Esophagus muscularis mucosa (tissue), 4 donors: ENCODE measurements around the gene PBX3. TPM values are rescaled to one million over a fixed set of nuclear protein-coding genes. Genes with fewer than 3 reads are reported as not detected.

Experiments
- DNase-seq: peaks from one replicate; pipeline ENCODE4 v3.0.0-alpha.2; 2017; ENCODE audit errors: extremely low spot score
- H3K27ac ChIP-seq, 4 donors: fragments of 200-600 bp; sonication (generic); replicated peaks in 1 of 4; 1 replicate in 3 of 4; 2 replicates in 1 of 4; pipeline ENCODE4 v1.5.1; 2016 to 2019; ENCODE audit warnings: mild to moderate bottlenecking in 1 of 4
- H3K27me3 ChIP-seq, 4 donors: fragments of 200-600 bp; sonication (generic); one replicate each; pipeline versions ENCODE4 v1.5.1 to v1.6.0; 2016 to 2019
- H3K36me3 ChIP-seq, 4 donors: fragments of 200-600 bp; sonication (generic); one replicate each; pipeline ENCODE4 v1.5.1; 2016 to 2019
- H3K4me1 ChIP-seq, 4 donors: fragments of 200-600 bp; sonication (generic); one replicate each; pipeline ENCODE4 v1.5.1; 2016 to 2019
- H3K4me3 ChIP-seq, 4 donors: fragments of 200-600 bp; sonication (generic); 1 replicate in 2 of 4; 2 replicates in 2 of 4; pipeline ENCODE4 v1.5.1; 2016 to 2019; ENCODE audit warnings: mild to moderate bottlenecking in 4 of 4, moderate library complexity in 1 of 4
- H3K9me3 ChIP-seq, 4 donors: fragments of 200-600 bp; sonication (generic); 1 replicate in 3 of 4; 2 replicates in 1 of 4; pipeline ENCODE4 v1.5.1; 2016 to 2019
- CTCF ChIP-seq, 3 experiments: fragments of 200-600 bp in 2 of 3; fragments of 450-650 bp in 1 of 3; sonication (generic) in 2 of 3; IDR thresholded peaks; one replicate each; pipeline ENCODE4 v1.5.1; 2017 to 2019; ENCODE audit warnings: antibody characterized with exemption in 3 of 3, mild to moderate bottlenecking in 2 of 3, moderate library complexity in 1 of 3
- EP300 ChIP-seq: sonication (generic); formaldehyde crosslinking; IDR thresholded peaks from one replicate; pipeline ENCODE4 v1.6.1; 2017; ENCODE audit warnings: antibody characterized with exemption
- POLR2A ChIP-seq: fragments of 450-650 bp; IDR thresholded peaks from one replicate; pipeline ENCODE4 v1.6.1; 2017; ENCODE audit warnings: antibody characterized with exemption, moderate library complexity, mild to moderate bottlenecking, low read depth
- POLR2AphosphoS5 ChIP-seq, 2 donors: sonication (generic); formaldehyde crosslinking; IDR thresholded peaks; one replicate each; pipeline ENCODE4 v1.6.1; 2017; ENCODE audit warnings: antibody characterized with exemption in 2 of 2
- WGBS: methylation state at CpG from one replicate; pipeline ENCODE4 v1.1.5; 2018; 5-methylcytosine and 5-hydroxymethylcytosine counted together
- intact Hi-C: fragments of 100-400 bp; cut with DNase I; formaldehyde crosslinking; loops from one replicate; pipeline ENCODE4 v1.15.1; 2023
- total RNA-seq, 4 donors: library from RNA; depleted of rRNA; stranded (reverse); fragments of >200 nt; gene quantifications; one replicate each; pipeline versions ENCODE4 v1.1.0 to v1.2.1, GENCODE V29; 2016

PBX3 gene
- total RNA-seq, 4 donors from 2014 or later, result 50.1 to 82.4 (median 54.3) TPM

GRCh38 chr9:125908136-125908535, 161.0 kb downstream of the PBX3 start:
- H3K27me3 ChIP-seq, result no peaks in the 10 kb centered on the region
- TF ChIP-seq POLR2A (no peak), CTCF (IDR thresholded peaks at IDR 0.05) (no peak), EP300 (no peak), POLR2AphosphoS5 (IDR thresholded peaks at IDR 0.05) (no peak)
- peaks cover 6 to 23% (median 17%) of the 10 kb centered on the region in 4 donors for H3K4me1 ChIP-seq
- no peaks in the 10 kb centered on the region for H3K36me3 ChIP-seq
- no peak overlapping the region for H3K27ac ChIP-seq
- no peaks in the 10 kb centered on the region for H3K9me3 ChIP-seq
- 77% methylated on average over 4 of the region's 4 CpGs for WGBS
- DNase-seq, result no peak
- intact Hi-C loops, result no loop called here
- H3K4me3 ChIP-seq, result no peak overlapping the region

GRCh38 chr9:125908966-125909365, 161.8 kb downstream of the PBX3 start:
- Histone ChIP-seq H3K27ac (no peak overlapping the region), H3K36me3 (no peaks in the 10 kb centered on the region), H3K9me3 (no peaks in the 10 kb centered on the region), H3K4me3 (no peak overlapping the region), H3K4me1 (peaks cover 6 to 23% (median 15%) of the 10 kb centered on the region in 4 donors), H3K27me3 (no peaks in the 10 kb centered on the region)
- no peak for DNase-seq
- TF ChIP-seq POLR2AphosphoS5 (IDR thresholded peaks at IDR 0.05) (no peak), CTCF (IDR thresholded peaks at IDR 0.05) (no peak), EP300 (no peak), POLR2A (no peak)
- 96% methylated on average over 2 of the region's 2 CpGs for WGBS
- intact Hi-C loops, result no loop called here

- no peaks in the 10 kb centered on the region for H3K27me3 ChIP-seq
- no peak overlapping the region for H3K27ac ChIP-seq
- H3K9me3 ChIP-seq, result no peaks in the 10 kb centered on the region
- peaks cover 6 to 21% (median 11%) of the 10 kb centered on the region in 4 donors for H3K4me1 ChIP-seq
- WGBS, result 89% methylated on average over 4 of the region's 4 CpGs
- intact Hi-C loops, result no loop called here
- H3K4me3 ChIP-seq, result no peak overlapping the region
- H3K36me3 ChIP-seq, result no peaks in the 10 kb centered on the region
- TF ChIP-seq POLR2AphosphoS5 (IDR thresholded peaks at IDR 0.05) (no peak), EP300 (no peak), CTCF (IDR thresholded peaks at IDR 0.05) (no peak), POLR2A (no peak)
- DNase-seq, result no peak
These were observed 162.3 kb downstream of the PBX3 start for GRCh38 chr9:125909459-125909858.

- no peaks in the 10 kb centered on the region for H3K9me3 ChIP-seq
- no peaks in the 10 kb centered on the region for H3K27me3 ChIP-seq
- DNase-seq, result no peak
- TF ChIP-seq EP300, result no peak
- TF ChIP-seq POLR2A, result no peak
- no peak for TF ChIP-seq POLR2AphosphoS5 (IDR thresholded peaks at IDR 0.05)
- TF ChIP-seq CTCF (IDR thresholded peaks at IDR 0.05), result no peak
- WGBS, result 91% methylated on average over 7 of the region's 7 CpGs
- H3K36me3 ChIP-seq, result no peaks in the 10 kb centered on the region
- intact Hi-C loops, result no loop called here
- no peak overlapping the region for H3K4me3 ChIP-seq
- H3K4me1 ChIP-seq, result peaks cover 5 to 20% (median 11%) of the 10 kb centered on the region in 4 donors
- no peak overlapping the region for H3K27ac ChIP-seq
These were observed 163.1 kb downstream of the PBX3 start for GRCh38 chr9:125910286-125910685.
